ENCODE results near the gene DCP1B.

DCP1B gene

GRCh38 chr12:2019126-2019525 is 14.9 kb upstream of the DCP1B start:
- no peak for TF ChIP-seq CTCF (conservative IDR thresholded peaks at IDR 0.05; ENCODE audit: control insufficient read depth, insufficient read depth, low read depth, low read length)
- no peak for DNase-seq (ENCODE audit: low read depth)

GRCh38 chr12:2018391-2018790 is 14.1 kb upstream of the DCP1B start:
- DNase-seq (ENCODE audit: low read depth) = no peak
- no peak for TF ChIP-seq CTCF (conservative IDR thresholded peaks at IDR 0.05; ENCODE audit: control insufficient read depth, insufficient read depth, low read depth, low read length)
- H3K4me3 ChIP-seq (ENCODE audit: control insufficient read depth, low read depth, low read length) = no peak overlapping the region

More at GRCh38 chr12:2019126-2019525, 14.9 kb upstream of the DCP1B start:
- no peak overlapping the region for H3K4me3 ChIP-seq (ENCODE audit: control insufficient read depth, low read depth, low read length)

GRCh38 chr12:2017546-2018337 is 13.5 kb upstream of the DCP1B start:
- no peak for TF ChIP-seq CTCF (conservative IDR thresholded peaks at IDR 0.05; ENCODE audit: control insufficient read depth, insufficient read depth, low read depth, low read length)
- no peak for DNase-seq (ENCODE audit: low read depth)

GRCh38 chr12:2016862-2017545 is 12.7 kb upstream of the DCP1B start:
- DNase-seq (ENCODE audit: low read depth) = no peak
- no peak for TF ChIP-seq CTCF (conservative IDR thresholded peaks at IDR 0.05; ENCODE audit: control insufficient read depth, insufficient read depth, low read depth, low read length)
- H3K4me3 ChIP-seq (ENCODE audit: control insufficient read depth, low read depth, low read length) = no peak overlapping the region

More at GRCh38 chr12:2017546-2018337, 13.5 kb upstream of the DCP1B start:
- H3K4me3 ChIP-seq (ENCODE audit: control insufficient read depth, low read depth, low read length) = no peak overlapping the region

- H3K4me3 ChIP-seq (ENCODE audit: control insufficient read depth, low read depth, low read length) = no peak overlapping the region
- no peak for DNase-seq (ENCODE audit: low read depth)
- TF ChIP-seq CTCF (conservative IDR thresholded peaks at IDR 0.05; ENCODE audit: control insufficient read depth, insufficient read depth, low read depth, low read length) = no peak
Observed at GRCh38 chr12:2014231-2014630, 10.0 kb upstream of the DCP1B start.

GRCh38 chr12:2013527-2014223 is 9.4 kb upstream of the DCP1B start:
- TF ChIP-seq CTCF (conservative IDR thresholded peaks at IDR 0.05; ENCODE audit: control insufficient read depth, insufficient read depth, low read depth, low read length) = no peak
- no peak overlapping the region for H3K4me3 ChIP-seq (ENCODE audit: control insufficient read depth, low read depth, low read length)
- DNase-seq (ENCODE audit: low read depth) = no peak

All from fibroblast of mammary gland (primary cell).